A549 treated with CpdA at 1 μM for 4 hours (cell line): Measurements from ENCODE around the gene KIAA1755. TPM values are rescaled to one million over a fixed set of nuclear protein-coding genes. Genes with fewer than 3 reads are reported as not detected.

ENCODE experiments used
- total RNA-seq: library from RNA; stranded (reverse); fragments of 200-300 nt; extraction: Qiagen RNA extraction; gene quantifications from 5 replicates; pipeline ENCODE4 v1.2.3, GENCODE V29; 2022; ENCODE audit warnings: low read depth

Gene KIAA1755
- total RNA-seq, result 0.07 to 0.28 TPM (median 0.19 TPM) in 5 replicates

GRCh38 chr20:38260378-38261053 is at the start of gene KIAA1755:
Gene KIAA1755 (minus strand): TSS chr20:38260735. CDS start chr20:38260500, 235 bp downstream.

GRCh38 chr20:38303908-38304379 is 43.4 kb upstream of the KIAA1755 start, which contains the start of gene BPI:
Gene BPI (plus strand): TSS chr20:38304156. CDS start chr20:38304224, 68 bp downstream.

DNA sequence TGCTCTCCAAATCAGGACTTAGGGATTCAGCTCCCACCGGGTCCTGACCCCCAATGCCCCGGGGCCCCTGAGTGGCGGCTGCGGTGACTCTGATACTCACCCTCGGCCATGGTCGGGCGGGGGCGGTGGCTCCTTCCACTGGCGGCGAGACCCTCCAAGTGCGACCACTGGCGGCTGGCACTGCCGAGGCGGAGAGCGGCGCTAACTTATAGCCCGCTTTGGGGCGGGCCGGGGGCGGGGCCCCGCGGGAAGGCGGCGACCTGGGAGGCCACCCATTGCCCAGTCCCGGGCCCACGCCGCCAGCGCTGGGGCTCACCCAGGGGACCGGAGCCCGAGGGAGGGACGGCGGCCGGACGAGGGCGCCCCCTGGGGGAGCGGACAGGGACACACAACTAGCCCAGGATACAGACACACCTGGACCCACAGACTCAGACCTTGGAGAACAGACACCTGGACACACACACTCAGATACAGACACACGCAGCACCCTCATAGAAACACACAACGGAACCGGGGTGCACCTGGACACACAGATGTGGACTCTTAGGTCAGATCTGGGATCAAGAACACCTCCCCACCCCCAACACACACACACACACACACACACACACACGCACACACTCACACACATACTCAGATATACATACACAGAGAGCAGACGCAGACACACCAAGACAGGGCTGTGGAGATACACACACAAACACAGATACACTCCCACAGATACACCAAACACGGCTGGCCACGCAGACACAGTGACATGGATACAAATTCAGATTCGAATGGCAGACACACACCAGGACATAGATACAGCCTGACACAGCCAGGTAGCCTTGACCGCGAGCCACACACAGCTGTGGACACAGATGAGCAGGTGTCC is 95.2 kb downstream of the KIAA1755 start, which contains the start of gene TGM2:
TGM2 (minus strand) TSS at position 182 of the 877 bp plus-strand sequence; CDS start at position 110, 72 bp downstream.

Other genes starting within 250 kb of the KIAA1755 start
- 19.7 to 24.8 TPM (median 22.8 TPM) in 5 replicates for gene TTI1, start 227.3 kb downstream of the KIAA1755 start, total RNA-seq
- 22.7 to 28.1 TPM (median 26.2 TPM) in 5 replicates for gene RPRD1B, start 227.0 kb downstream of the KIAA1755 start, total RNA-seq
- gene TGM2, start 95.5 kb downstream of the KIAA1755 start, total RNA-seq, result 313 to 490 TPM (median 410 TPM) in 5 replicates
- not detected in 5 replicates for gene BPI, start 43.4 kb upstream of the KIAA1755 start, total RNA-seq
- 0.72 to 1.5 TPM (median 0.99 TPM) in 5 replicates for gene LBP, start 85.7 kb upstream of the KIAA1755 start, total RNA-seq
- 162 to 219 TPM (median 202 TPM) in 5 replicates for gene SNHG17, start 174.6 kb upstream of the KIAA1755 start, total RNA-seq
- gene RALGAPB, start 212.1 kb upstream of the KIAA1755 start, total RNA-seq, result 11.5 to 18.4 TPM (median 16.2 TPM) in 5 replicates